ENCODE measurements around the gene SFMBT1.

Gene SFMBT1

GRCh38 chr3:52881871-52882270 lies 164.0 kb downstream of the SFMBT1 start:
- H3K9me3 ChIP-seq (ENCODE audit: insufficient read depth, low read depth, low read length) = no peaks in the 10 kb centered on the region
- H3K27me3 ChIP-seq (ENCODE audit: insufficient read depth, low read length, poor library complexity, severe bottlenecking) = no peaks in the 10 kb centered on the region
- peaks cover 14% of the 10 kb centered on the region; the same call in 1 of the 2 replicates for H3K36me3 ChIP-seq (ENCODE audit: insufficient read depth, low read length)
- no peaks in the 10 kb centered on the region for H4K20me1 ChIP-seq (ENCODE audit: insufficient read depth, low read length, poor library complexity, severe bottlenecking)
- H3K4me1 ChIP-seq (ENCODE audit: insufficient read depth, low read length, poor library complexity, severe bottlenecking) = no peaks in the 10 kb centered on the region
- no peaks in the 10 kb centered on the region for H3K9me2 ChIP-seq (replicated peaks; ENCODE audit: low read depth, low read length)
- no peak overlapping the region for H3K4me3 ChIP-seq (ENCODE audit: low read length, poor library complexity, severe bottlenecking)
- no peak overlapping the region for H3K9ac ChIP-seq (ENCODE audit: low read depth, low read length, poor library complexity, severe bottlenecking)
- no peaks in the 10 kb centered on the region for H3F3A ChIP-seq (ENCODE audit: low read depth)
- no peaks in the 10 kb centered on the region; the same call in 1 of the 2 replicates for H3K79me2 ChIP-seq (ENCODE audit: insufficient read depth, low read length)
- H2AFZ ChIP-seq (ENCODE audit: low read length) = no peak overlapping the region
- no peak for TF ChIP-seq CTCF (conservative IDR thresholded peaks at IDR 0.05; ENCODE audit: low read length)
- no peak for TF ChIP-seq EZH2phosphoT487 (IDR thresholded peaks at IDR 0.05; ENCODE audit: borderline replicate concordance)
- no peak overlapping the region for H3K4me2 ChIP-seq (ENCODE audit: low read depth, low read length, poor library complexity, severe bottlenecking)

- Histone ChIP-seq H3K9me3 (ENCODE audit: insufficient read depth, low read depth, low read length) (no peaks in the 10 kb centered on the region), H3K36me3 (ENCODE audit: insufficient read depth, low read length) (peaks cover 12% of the 10 kb centered on the region; the same call in 1 of the 2 replicates), H2AFZ (ENCODE audit: low read length) (no peak overlapping the region), H3F3A (ENCODE audit: low read depth) (no peaks in the 10 kb centered on the region), H3K4me1 (ENCODE audit: insufficient read depth, low read length, poor library complexity, severe bottlenecking) (no peaks in the 10 kb centered on the region), H3K27me3 (ENCODE audit: insufficient read depth, low read length, poor library complexity, severe bottlenecking) (no peaks in the 10 kb centered on the region), H3K79me2 (ENCODE audit: insufficient read depth, low read length) (no peaks in the 10 kb centered on the region), H3K4me3 (ENCODE audit: low read length, poor library complexity, severe bottlenecking) (no peak overlapping the region), H3K9me2 (replicated peaks; ENCODE audit: low read depth, low read length) (no peaks in the 10 kb centered on the region), H3K4me2 (ENCODE audit: low read depth, low read length, poor library complexity, severe bottlenecking) (no peak overlapping the region), H3K9ac (ENCODE audit: low read depth, low read length, poor library complexity, severe bottlenecking) (no peak overlapping the region), H4K20me1 (ENCODE audit: insufficient read depth, low read length, poor library complexity, severe bottlenecking) (no peaks in the 10 kb centered on the region)
- TF ChIP-seq CTCF (conservative IDR thresholded peaks at IDR 0.05; ENCODE audit: low read length) = no peak
- TF ChIP-seq EZH2phosphoT487 (IDR thresholded peaks at IDR 0.05; ENCODE audit: borderline replicate concordance) = no peak
Observed at GRCh38 chr3:52880474-52880873, 165.4 kb downstream of the SFMBT1 start.

GRCh38 chr3:52880047-52880446 lies 165.8 kb downstream of the SFMBT1 start:
- Histone ChIP-seq H3K9ac (ENCODE audit: low read depth, low read length, poor library complexity, severe bottlenecking) (no peak overlapping the region), H3K4me2 (ENCODE audit: low read depth, low read length, poor library complexity, severe bottlenecking) (no peak overlapping the region), H2AFZ (ENCODE audit: low read length) (no peak overlapping the region), H3K4me1 (ENCODE audit: insufficient read depth, low read length, poor library complexity, severe bottlenecking) (no peaks in the 10 kb centered on the region), H4K20me1 (ENCODE audit: insufficient read depth, low read length, poor library complexity, severe bottlenecking) (no peaks in the 10 kb centered on the region), H3F3A (ENCODE audit: low read depth) (no peaks in the 10 kb centered on the region), H3K79me2 (ENCODE audit: insufficient read depth, low read length) (no peaks in the 10 kb centered on the region), H3K36me3 (ENCODE audit: insufficient read depth, low read length) (peaks cover 8% of the 10 kb centered on the region; the same call in 1 of the 2 replicates), H3K27me3 (ENCODE audit: insufficient read depth, low read length, poor library complexity, severe bottlenecking) (no peaks in the 10 kb centered on the region), H3K4me3 (ENCODE audit: low read length, poor library complexity, severe bottlenecking) (no peak overlapping the region), H3K9me3 (ENCODE audit: insufficient read depth, low read depth, low read length) (no peaks in the 10 kb centered on the region), H3K9me2 (replicated peaks; ENCODE audit: low read depth, low read length) (no peaks in the 10 kb centered on the region)
- TF ChIP-seq CTCF (conservative IDR thresholded peaks at IDR 0.05; ENCODE audit: low read length) (no peak), EZH2phosphoT487 (IDR thresholded peaks at IDR 0.05; ENCODE audit: borderline replicate concordance) (no peak)
